Smooth muscle cell of the brain vasculature (primary cell): ENCODE data around the gene FAM120B.
A peak's percentile ranks its signal among the peaks of the same experiment; 100 is the strongest.

ENCODE experiments used
- DNase-seq: peaks from one replicate; pipeline ENCODE4 v3.0.0-alpha.2; 2012; ENCODE audit warnings: low read depth, low spot score

Gene FAM120B

GRCh38 chr6:170420791-170421776, 114.5 kb downstream of the FAM120B start:
- DNase-seq, result no peak

GRCh38 chr6:170421921-170422320, 115.4 kb downstream of the FAM120B start:
- DNase-seq, result no peak

- DNase-seq, result no peak
Observed at GRCh38 chr6:170423030-170423429, 116.5 kb downstream of the FAM120B start.

- no peak for DNase-seq
Observed at GRCh38 chr6:170423814-170424603, 117.5 kb downstream of the FAM120B start.

- no peak for DNase-seq
Observed at GRCh38 chr6:170424604-170425126, 118.1 kb downstream of the FAM120B start.

GRCh38 chr6:170429450-170429849, 122.9 kb downstream of the FAM120B start:
- no peak for DNase-seq

- DNase-seq, result no peak
Observed at GRCh38 chr6:170433163-170434116, 126.9 kb downstream of the FAM120B start.

GRCh38 chr6:170434117-170434820, 127.7 kb downstream of the FAM120B start:
- DNase-seq, result no peak

- DNase-seq, result no peak
Observed at GRCh38 chr6:170434821-170435155, 128.2 kb downstream of the FAM120B start.

- no peak for DNase-seq
Observed at GRCh38 chr6:170435766-170436165, 129.2 kb downstream of the FAM120B start.

- no peak for DNase-seq
Observed at GRCh38 chr6:170436209-170436809, 129.8 kb downstream of the FAM120B start.

GRCh38 chr6:170437719-170438401, 131.3 kb downstream of the FAM120B start:
- DNase-seq, result no peak

- DNase-seq, result peak; percentile 86
Observed at GRCh38 chr6:170438402-170438753, 131.8 kb downstream of the FAM120B start.

- no peak for DNase-seq
Observed at GRCh38 chr6:170438861-170439260, 132.3 kb downstream of the FAM120B start.

- no peak for DNase-seq
Observed at GRCh38 chr6:170439366-170440361, 133.1 kb downstream of the FAM120B start.

- DNase-seq, result no peak
Observed at GRCh38 chr6:170440437-170440836, 133.9 kb downstream of the FAM120B start.

- no peak for DNase-seq
Observed at GRCh38 chr6:170441316-170441715, 134.8 kb downstream of the FAM120B start.

GRCh38 chr6:170442596-170442995, 136.0 kb downstream of the FAM120B start:
- no peak for DNase-seq
